Astrocyte (in vitro differentiated cells and primary cell): ENCODE results near the gene PDIA5. TPM values are rescaled to one million over a fixed set of nuclear protein-coding genes. Genes with fewer than 3 reads are reported as not detected.

Experiments used
- DNase-seq: peaks from one replicate; pipeline ENCODE4 v3.0.0-alpha.2; 2010; ENCODE audit warnings: low read depth
- FAIRE-seq: peaks from 2 replicates; lab custom pipeline; 2011; peaks lifted over from hg19 to GRCh38; lab: Jason Lieb, UNC
- H2AFZ ChIP-seq: 2 replicates; pipeline ENCODE4 v1.6.0; 2012; ENCODE audit warnings: low read depth, low read length, inconsistent platforms
- H3K27ac ChIP-seq: 2 replicates; pipeline ENCODE4 v1.5.1; 2011; ENCODE audit warnings: low read depth, low read length, inconsistent platforms
- H3K27me3 ChIP-seq: 2 replicates; pipeline ENCODE4 v1.6.0; 2011; ENCODE audit warnings: low read length, inconsistent platforms; ENCODE audit not compliant: insufficient read depth
- H3K36me3 ChIP-seq: 2 replicates; pipeline ENCODE4 v1.5.1; 2011; ENCODE audit warnings: low read length, inconsistent platforms; ENCODE audit not compliant: insufficient read depth
- H3K4me1 ChIP-seq: 2 replicates; pipeline ENCODE4 v1.5.1; 2011; ENCODE audit warnings: low read length, inconsistent platforms; ENCODE audit not compliant: insufficient read depth
- H3K4me2 ChIP-seq: 2 replicates; pipeline ENCODE4 v1.6.0; 2012; ENCODE audit warnings: low read length, inconsistent platforms
- H3K4me3 ChIP-seq: 2 replicates; pipeline ENCODE4 v1.5.1; 2011; ENCODE audit warnings: low read depth, mild to moderate bottlenecking, low read length, inconsistent platforms; ENCODE audit not compliant: insufficient read depth
- H3K79me2 ChIP-seq: 2 replicates; pipeline ENCODE4 v1.6.0; 2012; ENCODE audit warnings: mild to moderate bottlenecking, low read length, inconsistent platforms; ENCODE audit not compliant: insufficient read depth
- H3K9ac ChIP-seq: 2 replicates; pipeline ENCODE4 v1.6.0; 2012; ENCODE audit warnings: mild to moderate bottlenecking, low read length, inconsistent platforms
- H3K9me3 ChIP-seq: 2 replicates; pipeline ENCODE4 v1.5.1; 2012; ENCODE audit warnings: low read depth, mild to moderate bottlenecking, low read length, inconsistent platforms; ENCODE audit not compliant: insufficient read depth
- H4K20me1 ChIP-seq: 2 replicates; pipeline ENCODE4 v1.6.0; 2012; ENCODE audit warnings: low read length, inconsistent platforms; ENCODE audit not compliant: insufficient read depth
- H3K27ac Mint-ChIP-seq: one replicate; pipeline ENCODE4 v1.8.0; 2021; ENCODE audit warnings: mild to moderate bottlenecking, mixed read lengths; ENCODE audit not compliant: unreplicated experiment
- H3K27me3 Mint-ChIP-seq: one replicate; pipeline ENCODE4 v1.8.0; 2021; ENCODE audit warnings: low read depth, mixed read lengths; ENCODE audit not compliant: unreplicated experiment
- H3K36me3 Mint-ChIP-seq: one replicate; pipeline ENCODE4 v1.8.0; 2021; ENCODE audit warnings: low read depth, mixed read lengths; ENCODE audit not compliant: unreplicated experiment
- H3K4me1 Mint-ChIP-seq: one replicate; pipeline ENCODE4 v1.8.0; 2021; ENCODE audit warnings: low read depth, mixed read lengths; ENCODE audit not compliant: unreplicated experiment
- H3K4me3 Mint-ChIP-seq: one replicate; pipeline ENCODE4 v1.8.0; 2021; ENCODE audit warnings: mild to moderate bottlenecking, moderate library complexity, mixed read lengths; ENCODE audit not compliant: unreplicated experiment
- H3K9me3 Mint-ChIP-seq: one replicate; pipeline ENCODE4 v1.8.0; 2021; ENCODE audit warnings: mild to moderate bottlenecking, mixed read lengths; ENCODE audit not compliant: unreplicated experiment
- EZH2 ChIP-seq: IDR thresholded peaks from 2 replicates; pipeline ENCODE4 v1.6.1; 2012; ENCODE audit warnings: mild to moderate bottlenecking, low read length, inconsistent platforms; ENCODE audit not compliant: insufficient read depth
- total RNA-seq: library from RNA; stranded (reverse); gene quantifications from 2 replicates; pipeline ENCODE4 v1.2.1, GENCODE V29; 2021
- TF ChIP-seq, protein P1 (sequence below): IDR thresholded peaks from 2 replicates; pipeline ENCODE4 v1.5.1; 2011; ENCODE audit warnings: low read depth, mild to moderate bottlenecking, inconsistent platforms, low read length, moderate library complexity; ENCODE audit not compliant: insufficient read depth

PDIA5 gene
- total RNA-seq, 1 donor from 2014 or later, result 77.5 TPM

DNA sequence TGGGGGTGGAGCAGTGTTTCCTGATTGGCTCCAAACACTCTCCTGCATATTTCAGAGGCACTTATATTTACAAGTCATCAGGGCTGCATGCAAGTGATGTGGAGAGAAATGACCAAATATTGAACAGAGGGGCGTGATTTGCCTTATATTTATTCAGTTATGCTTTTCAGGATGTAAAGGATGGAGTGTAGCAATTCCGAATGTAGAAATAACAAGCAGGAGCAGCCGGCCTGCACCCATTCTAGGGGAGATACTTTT, 19.8 kb upstream of the PDIA5 start:
- Mint-ChIP-seq H3K9me3 (no peaks in the 10 kb centered on the region), H3K36me3 (no peaks in the 10 kb centered on the region), H3K4me3 (no peak overlapping the region), H3K27ac (no peak overlapping the region), H3K4me1 (peaks cover 5% of the 10 kb centered on the region), H3K27me3 (peaks cover 10% of the 10 kb centered on the region)
- peaks cover 12% of the 10 kb centered on the region for H3K27me3 ChIP-seq
- FAIRE-seq, result no peak
- no peak overlapping the region for H3K4me3 ChIP-seq
- TF ChIP-seq, protein P1, sequence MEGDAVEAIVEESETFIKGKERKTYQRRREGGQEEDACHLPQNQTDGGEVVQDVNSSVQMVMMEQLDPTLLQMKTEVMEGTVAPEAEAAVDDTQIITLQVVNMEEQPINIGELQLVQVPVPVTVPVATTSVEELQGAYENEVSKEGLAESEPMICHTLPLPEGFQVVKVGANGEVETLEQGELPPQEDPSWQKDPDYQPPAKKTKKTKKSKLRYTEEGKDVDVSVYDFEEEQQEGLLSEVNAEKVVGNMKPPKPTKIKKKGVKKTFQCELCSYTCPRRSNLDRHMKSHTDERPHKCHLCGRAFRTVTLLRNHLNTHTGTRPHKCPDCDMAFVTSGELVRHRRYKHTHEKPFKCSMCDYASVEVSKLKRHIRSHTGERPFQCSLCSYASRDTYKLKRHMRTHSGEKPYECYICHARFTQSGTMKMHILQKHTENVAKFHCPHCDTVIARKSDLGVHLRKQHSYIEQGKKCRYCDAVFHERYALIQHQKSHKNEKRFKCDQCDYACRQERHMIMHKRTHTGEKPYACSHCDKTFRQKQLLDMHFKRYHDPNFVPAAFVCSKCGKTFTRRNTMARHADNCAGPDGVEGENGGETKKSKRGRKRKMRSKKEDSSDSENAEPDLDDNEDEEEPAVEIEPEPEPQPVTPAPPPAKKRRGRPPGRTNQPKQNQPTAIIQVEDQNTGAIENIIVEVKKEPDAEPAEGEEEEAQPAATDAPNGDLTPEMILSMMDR, result no peak
- TF ChIP-seq EZH2, result no peak
- no peaks in the 10 kb centered on the region for H3K36me3 ChIP-seq
- H3K27ac ChIP-seq, result no peak overlapping the region
- H3K9ac ChIP-seq, result no peak overlapping the region
- no peak for DNase-seq
- H3K4me2 ChIP-seq, result no peak overlapping the region
- H2AFZ ChIP-seq, result no peak overlapping the region
- H3K79me2 ChIP-seq, result no peaks in the 10 kb centered on the region
- H4K20me1 ChIP-seq, result no peaks in the 10 kb centered on the region
- peaks cover 4% of the 10 kb centered on the region for H3K4me1 ChIP-seq
- no peaks in the 10 kb centered on the region for H3K9me3 ChIP-seq

DNA sequence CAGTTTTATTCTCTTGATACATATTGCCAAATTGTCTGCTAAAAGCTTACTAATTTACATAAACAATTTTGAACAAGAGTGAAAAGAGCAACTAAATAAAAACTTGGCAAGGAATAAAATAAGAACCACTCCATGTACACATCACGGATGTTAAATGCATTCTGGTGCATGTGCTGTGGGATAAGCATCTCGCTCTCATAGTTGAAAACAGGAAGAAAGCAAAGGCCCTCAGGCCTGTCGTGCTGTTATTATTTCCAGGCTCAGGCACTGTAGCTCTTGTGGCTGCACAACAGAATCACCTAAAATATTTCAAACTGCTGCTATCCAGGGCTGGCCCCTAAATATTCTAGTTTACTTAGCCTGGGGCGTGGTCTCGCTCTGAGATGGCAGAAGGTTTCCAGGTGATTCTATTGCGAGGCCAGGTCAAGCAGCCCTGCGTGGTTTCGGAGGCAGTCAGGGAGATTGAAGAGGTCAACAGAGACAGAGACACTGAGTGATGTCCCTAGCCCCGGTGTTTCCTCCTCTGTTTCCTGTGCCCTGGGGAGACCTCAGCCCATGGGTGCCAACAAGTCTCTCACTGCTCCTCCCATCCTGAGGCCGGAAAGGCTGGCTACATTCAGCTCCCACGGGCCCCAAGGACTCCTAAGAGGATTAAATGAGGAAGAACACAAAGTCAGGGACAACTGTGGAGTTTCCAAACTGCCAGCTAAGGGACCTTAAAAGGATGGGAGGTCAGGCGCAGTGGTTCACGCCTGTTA, 18.2 kb upstream of the PDIA5 start:
- H3K27me3 Mint-ChIP-seq, result peaks cover 13% of the 10 kb centered on the region

DNA sequence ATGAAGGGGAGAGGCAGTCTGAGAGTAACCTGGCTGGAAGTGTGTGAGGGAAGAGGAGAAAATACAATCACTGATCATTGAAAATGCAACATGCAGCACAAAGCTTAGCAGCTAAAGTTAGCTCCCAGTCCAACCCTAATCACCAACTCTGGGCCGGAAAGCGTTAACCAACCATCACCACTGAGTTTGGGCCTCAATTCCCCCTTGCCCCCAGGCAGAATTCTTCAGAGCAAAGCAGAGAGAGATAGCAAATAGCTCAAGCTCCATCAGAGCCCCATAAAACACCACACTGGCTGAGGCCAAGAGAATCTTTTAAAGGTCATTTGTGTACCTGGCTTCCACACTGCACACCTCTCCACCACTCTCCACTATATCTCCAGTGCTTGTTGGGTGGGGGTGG, 16.2 kb upstream of the PDIA5 start:
- H3K36me3 ChIP-seq, result no peaks in the 10 kb centered on the region
- no peak for FAIRE-seq
- H4K20me1 ChIP-seq, result no peaks in the 10 kb centered on the region
- DNase-seq, result no peak
- H3K27me3 Mint-ChIP-seq, result peaks cover 18% of the 10 kb centered on the region
- no peak overlapping the region for H3K4me3 ChIP-seq
- H2AFZ ChIP-seq, result no peak overlapping the region
- H3K9me3 ChIP-seq, result no peaks in the 10 kb centered on the region
- peaks cover 3% of the 10 kb centered on the region for H3K9me3 Mint-ChIP-seq
- TF ChIP-seq, protein P1, result no peak
- no peak for TF ChIP-seq EZH2
- H3K4me3 Mint-ChIP-seq, result no peak overlapping the region
- peaks cover 4% of the 10 kb centered on the region for H3K4me1 ChIP-seq
- no peak overlapping the region for H3K27ac Mint-ChIP-seq
- peaks cover 3% of the 10 kb centered on the region for H3K27me3 ChIP-seq
- peaks cover 2% of the 10 kb centered on the region for H3K36me3 Mint-ChIP-seq
- H3K4me2 ChIP-seq, result no peak overlapping the region
- H3K27ac ChIP-seq, result no peak overlapping the region
- peaks cover 6% of the 10 kb centered on the region for H3K4me1 Mint-ChIP-seq
- H3K9ac ChIP-seq, result no peak overlapping the region
- no peaks in the 10 kb centered on the region for H3K79me2 ChIP-seq

More for the DNA sequence above, 18.2 kb upstream of the PDIA5 start:
- peaks cover 2% of the 10 kb centered on the region for H3K36me3 Mint-ChIP-seq
- H3K4me2 ChIP-seq, result no peak overlapping the region
- no peaks in the 10 kb centered on the region for H4K20me1 ChIP-seq
- H3K4me1 Mint-ChIP-seq, result peaks cover 5% of the 10 kb centered on the region
- peaks cover 9% of the 10 kb centered on the region for H3K27me3 ChIP-seq
- H2AFZ ChIP-seq, result no peak overlapping the region
- H3K4me3 Mint-ChIP-seq, result no peak overlapping the region
- no peak overlapping the region for H3K27ac ChIP-seq
- no peak overlapping the region for H3K4me3 ChIP-seq
- no peak overlapping the region for H3K27ac Mint-ChIP-seq
- no peak overlapping the region for H3K9ac ChIP-seq
- TF ChIP-seq EZH2, result no peak
- TF ChIP-seq, protein P1, result no peak
- FAIRE-seq (no peak), DNase-seq (no peak)
- no peaks in the 10 kb centered on the region for H3K36me3 ChIP-seq
- H3K9me3 ChIP-seq, result no peaks in the 10 kb centered on the region
- H3K9me3 Mint-ChIP-seq, result peaks cover 3% of the 10 kb centered on the region
- H3K79me2 ChIP-seq, result no peaks in the 10 kb centered on the region
- H3K4me1 ChIP-seq, result peaks cover 4% of the 10 kb centered on the region
